ENCODE results near the gene SPINDOC. TPM values are rescaled to one million over a fixed set of nuclear protein-coding genes. Genes with fewer than 3 reads are reported as not detected.

SPINDOC gene
- total RNA-seq, 1 experiment from 2014 or later: 71.2 TPM

- peaks cover 37% of the 10 kb centered on the region for H3K36me3 Mint-ChIP-seq (ENCODE audit: insufficient read depth, unreplicated experiment)
Observed at GRCh38 chr11:63840356-63841060, 27.3 kb downstream of the SPINDOC start.

GRCh38 chr11:63841554-63841953 lies 28.3 kb downstream of the SPINDOC start:
- no peak for TF ChIP-seq CTCF (IDR thresholded peaks at IDR 0.05; ENCODE audit: insufficient read depth in 1 of 2, low read depth in 1 of 2, low read length in 1 of 2, severe bottlenecking in 1 of 2, unreplicated experiment in 1 of 2)
- Mint-ChIP-seq H3K27ac (ENCODE audit: unreplicated experiment) (peak overlapping the region; percentile 76), H3K9me3 (ENCODE audit: unreplicated experiment) (no peaks in the 10 kb centered on the region), H3K4me1 (ENCODE audit: low read depth, unreplicated experiment) (peaks cover 50% of the 10 kb centered on the region), H3K4me3 (ENCODE audit: unreplicated experiment) (peak overlapping the region; percentile 94), H3K36me3 (ENCODE audit: insufficient read depth, unreplicated experiment) (peaks cover 39% of the 10 kb centered on the region), H3K27me3 (ENCODE audit: insufficient read depth, unreplicated experiment) (no peaks in the 10 kb centered on the region)
- intact Hi-C loops (cut with micrococcal nuclease; ENCODE audit: unreplicated experiment): no loop called here
- POLR2A ChIA-PET: no interaction called here
- Histone ChIP-seq H3K27me3 (replicated peaks; ENCODE audit: control insufficient read depth, insufficient read depth, low read length) (no peaks in the 10 kb centered on the region), H3K36me3 (ENCODE audit: control insufficient read depth, insufficient read depth, low read length) (peaks cover 1% of the 10 kb centered on the region), H3K9me3 (no peaks in the 10 kb centered on the region), H3K4me1 (peaks cover 62% of the 10 kb centered on the region), H3K4me3 (ENCODE audit: low read depth, low read length) (no peak overlapping the region)
- CTCF ChIA-PET: interaction anchor here (2.0 kb wide), 1 partner anchor 31 kb away, joined by 7 read pairs; no protein-coding TSS in a partner anchor
- BruUV-seq (replicated peaks): no TSS peak
- DNase-seq: no peak

More at GRCh38 chr11:63840356-63841060, 27.3 kb downstream of the SPINDOC start:
- intact Hi-C loops (cut with micrococcal nuclease; ENCODE audit: unreplicated experiment): no loop called here
- Mint-ChIP-seq H3K27me3 (ENCODE audit: insufficient read depth, unreplicated experiment) (no peaks in the 10 kb centered on the region), H3K4me1 (ENCODE audit: low read depth, unreplicated experiment) (peaks cover 49% of the 10 kb centered on the region), H3K27ac (ENCODE audit: unreplicated experiment) (peak overlapping the region; percentile 76), H3K9me3 (ENCODE audit: unreplicated experiment) (no peaks in the 10 kb centered on the region), H3K4me3 (ENCODE audit: unreplicated experiment) (peak overlapping the region; percentile 94)
- H3K27me3 ChIP-seq (replicated peaks; ENCODE audit: control insufficient read depth, insufficient read depth, low read length): no peaks in the 10 kb centered on the region
- H3K4me3 ChIP-seq (ENCODE audit: low read depth, low read length): peak overlapping the region; percentile 93
- peaks cover 1% of the 10 kb centered on the region; the same call in 1 of the 2 replicates for H3K36me3 ChIP-seq (ENCODE audit: control insufficient read depth, insufficient read depth, low read length)
- ChIA-PET CTCF (interaction anchor here (0.5 to 5.4 kb wide), 4 partner anchors 37 to 463 kb away, joined by 3 to 67 read pairs (median 6); no protein-coding TSS in a partner anchor), POLR2A (no interaction called here)
- H3K9me3 ChIP-seq: no peaks in the 10 kb centered on the region
- DNase-seq: no peak
- H3K4me1 ChIP-seq: peaks cover 52% of the 10 kb centered on the region
- no peak for TF ChIP-seq CTCF (IDR thresholded peaks at IDR 0.05; ENCODE audit: insufficient read depth in 1 of 2, low read depth in 1 of 2, low read length in 1 of 2, severe bottlenecking in 1 of 2, unreplicated experiment in 1 of 2)
- BruUV-seq (replicated peaks): no TSS peak

- no peak for TF ChIP-seq CTCF (IDR thresholded peaks at IDR 0.05; ENCODE audit: insufficient read depth in 1 of 2, low read depth in 1 of 2, low read length in 1 of 2, severe bottlenecking in 1 of 2, unreplicated experiment in 1 of 2)
- peaks cover 50% of the 10 kb centered on the region for H3K36me3 Mint-ChIP-seq (ENCODE audit: insufficient read depth, unreplicated experiment)
- H3K27ac Mint-ChIP-seq (ENCODE audit: unreplicated experiment): peak overlapping the region; percentile 36
- no TSS peak for BruUV-seq (replicated peaks)
- Histone ChIP-seq H3K27me3 (replicated peaks; ENCODE audit: control insufficient read depth, insufficient read depth, low read length) (no peaks in the 10 kb centered on the region), H3K4me3 (ENCODE audit: low read depth, low read length) (no peak overlapping the region), H3K9me3 (no peaks in the 10 kb centered on the region), H3K4me1 (peaks cover 69% of the 10 kb centered on the region), H3K36me3 (ENCODE audit: control insufficient read depth, insufficient read depth, low read length) (peaks cover 1% of the 10 kb centered on the region)
- CTCF ChIA-PET: interaction anchor here (1.1 to 2.0 kb wide), 2 partner anchors 29 to 103 kb away, joined by 3 to 7 read pairs; no protein-coding TSS in a partner anchor
- H3K27me3 Mint-ChIP-seq (ENCODE audit: insufficient read depth, unreplicated experiment): no peaks in the 10 kb centered on the region
- H3K9me3 Mint-ChIP-seq (ENCODE audit: unreplicated experiment): no peaks in the 10 kb centered on the region
- intact Hi-C loops (cut with micrococcal nuclease; ENCODE audit: unreplicated experiment): no loop called here
- peaks cover 55% of the 10 kb centered on the region for H3K4me1 Mint-ChIP-seq (ENCODE audit: low read depth, unreplicated experiment)
- POLR2A ChIA-PET: no interaction called here
- H3K4me3 Mint-ChIP-seq (ENCODE audit: unreplicated experiment): peak overlapping the region; percentile 11
- DNase-seq: no peak
Observed at GRCh38 chr11:63843041-63843440, 29.8 kb downstream of the SPINDOC start.
